Activated CD8-positive, alpha-beta memory T cell treated with anti-CD3 and anti-CD28 coated beads, Interleukin-2, amount 10 ng/mL, durations not matched to agents 7 days and 5 days (primary cell): ENCODE measurements around the gene UGCG. TPM values are rescaled to one million over a fixed set of nuclear protein-coding genes. Genes with fewer than 3 reads are reported as not detected.

Experiments
- ATAC-seq: fragments of 150-1000 bp; cut with Tn5 transposase; one replicate; pipeline ENCODE4 v1.10.0; 2021; ENCODE audit warnings: moderate library complexity
- CTCF ChIA-PET: fragments of 350-600 bp; sonication (Branson Sonifier 250); formaldehyde crosslinking; loops from one replicate; lab custom pipeline; 2021; ENCODE audit warnings: antibody characterized with exemption; lab: Charles Lee
- DNase-seq: peaks from one replicate; pipeline ENCODE4 v3.0.0-alpha.2; 2020
- H3K27ac Mint-ChIP-seq: one replicate; pipeline ENCODE4 v1.8.0; 2021; ENCODE audit warnings: mild to moderate bottlenecking, mixed read lengths
- H3K27me3 Mint-ChIP-seq: one replicate; pipeline ENCODE4 v1.8.0; 2021; ENCODE audit warnings: mixed read lengths
- H3K36me3 Mint-ChIP-seq: one replicate; pipeline ENCODE4 v1.8.0; 2021; ENCODE audit warnings: mild to moderate bottlenecking, mixed read lengths
- H3K4me1 Mint-ChIP-seq: one replicate; pipeline ENCODE4 v1.8.0; 2021; ENCODE audit warnings: mixed read lengths
- H3K4me3 Mint-ChIP-seq: one replicate; pipeline ENCODE4 v1.8.0; 2021; ENCODE audit warnings: mild to moderate bottlenecking, moderate library complexity, mixed read lengths
- H3K9me3 Mint-ChIP-seq: one replicate; pipeline ENCODE4 v1.8.0; 2022; ENCODE audit warnings: low read depth, mixed read lengths
- microRNA-seq: library from miRNA; unstranded; fragments of <30 nt; microRNA quantifications from one replicate; pipeline ENCODE4 v1.2.0, GENCODE V29; 2022
- total RNA-seq, 2 experiments: library from RNA; stranded (reverse); gene quantifications; one replicate each; pipeline ENCODE4 v1.2.3, GENCODE V29; 2021

Gene UGCG
- total RNA-seq, 2 experiments from 2014 or later, result 14.4 to 21.6 TPM

GRCh38 chr9:111969061-111969460 lies 72.4 kb downstream of the UGCG start:
- Mint-ChIP-seq H3K4me3 (no peak overlapping the region), H3K27ac (no peak overlapping the region), H3K4me1 (peaks cover 4% of the 10 kb centered on the region), H3K36me3 (no peaks in the 10 kb centered on the region), H3K9me3 (no peaks in the 10 kb centered on the region), H3K27me3 (peaks cover 3% of the 10 kb centered on the region)
- no peak for ATAC-seq
- no peak for DNase-seq
- CTCF ChIA-PET, result interaction anchor here (1.5 kb wide), 1 partner anchor 18 kb away, joined by 4 read pairs; no protein-coding TSS in a partner anchor

- Mint-ChIP-seq H3K9me3 (no peaks in the 10 kb centered on the region), H3K27me3 (peaks cover 3% of the 10 kb centered on the region), H3K36me3 (no peaks in the 10 kb centered on the region), H3K4me3 (no peak overlapping the region), H3K4me1 (peaks cover 4% of the 10 kb centered on the region), H3K27ac (no peak overlapping the region)
- CTCF ChIA-PET, result interaction anchor here (1.5 kb wide), 1 partner anchor 17 kb away, joined by 4 read pairs; no protein-coding TSS in a partner anchor
- no peak for ATAC-seq
- DNase-seq, result no peak
These were observed 73.0 kb downstream of the UGCG start for GRCh38 chr9:111969622-111970021.

GRCh38 chr9:111970827-111971226 lies 74.2 kb downstream of the UGCG start:
- H3K27ac Mint-ChIP-seq, result no peak overlapping the region
- peaks cover 3% of the 10 kb centered on the region for H3K27me3 Mint-ChIP-seq
- no peaks in the 10 kb centered on the region for H3K4me1 Mint-ChIP-seq
- no peaks in the 10 kb centered on the region for H3K36me3 Mint-ChIP-seq
- ATAC-seq (no peak), DNase-seq (no peak)
- H3K4me3 Mint-ChIP-seq, result no peak overlapping the region
- H3K9me3 Mint-ChIP-seq, result no peaks in the 10 kb centered on the region
- CTCF ChIA-PET, result no interaction called here

GRCh38 chr9:111974092-111974681 lies 77.6 kb downstream of the UGCG start:
- Mint-ChIP-seq H3K9me3 (no peaks in the 10 kb centered on the region), H3K4me1 (no peaks in the 10 kb centered on the region), H3K27me3 (peaks cover 3% of the 10 kb centered on the region), H3K27ac (no peak overlapping the region), H3K36me3 (no peaks in the 10 kb centered on the region), H3K4me3 (no peak overlapping the region)
- DNase-seq, result no peak
- ATAC-seq, result no peak
- CTCF ChIA-PET, result no interaction called here

- Mint-ChIP-seq H3K27me3 (peaks cover 6% of the 10 kb centered on the region), H3K9me3 (no peaks in the 10 kb centered on the region), H3K4me3 (no peak overlapping the region), H3K36me3 (no peaks in the 10 kb centered on the region), H3K4me1 (no peaks in the 10 kb centered on the region), H3K27ac (no peak overlapping the region)
- CTCF ChIA-PET, result interaction anchor here (0.7 kb wide), 1 partner anchor 21 kb away, joined by 4 read pairs; no protein-coding TSS in a partner anchor
- ATAC-seq, result peak; percentile 36
- no peak for DNase-seq
These were observed 79.1 kb downstream of the UGCG start for GRCh38 chr9:111975709-111976108.

- H3K27ac Mint-ChIP-seq, result no peak overlapping the region
- CTCF ChIA-PET, result no interaction called here
- peaks cover 9% of the 10 kb centered on the region for H3K4me1 Mint-ChIP-seq
- no peak for DNase-seq
- no peak overlapping the region for H3K4me3 Mint-ChIP-seq
- peaks cover 10% of the 10 kb centered on the region for H3K27me3 Mint-ChIP-seq
- H3K36me3 Mint-ChIP-seq, result no peaks in the 10 kb centered on the region
- H3K9me3 Mint-ChIP-seq, result no peaks in the 10 kb centered on the region
- no peak for ATAC-seq
These were observed 82.0 kb downstream of the UGCG start for GRCh38 chr9:111978616-111979015.

- DNase-seq, result no peak
- peaks cover 6% of the 10 kb centered on the region for H3K27me3 Mint-ChIP-seq
- H3K9me3 Mint-ChIP-seq, result no peaks in the 10 kb centered on the region
- no peaks in the 10 kb centered on the region for H3K36me3 Mint-ChIP-seq
- peaks cover 16% of the 10 kb centered on the region for H3K4me1 Mint-ChIP-seq
- ATAC-seq, result no peak
- CTCF ChIA-PET, result no interaction called here
- no peak overlapping the region for H3K27ac Mint-ChIP-seq
- no peak overlapping the region for H3K4me3 Mint-ChIP-seq
These were observed 82.9 kb downstream of the UGCG start for GRCh38 chr9:111979561-111979960.

GRCh38 chr9:111980398-111980797 lies 83.8 kb downstream of the UGCG start:
- peaks cover 6% of the 10 kb centered on the region for H3K27me3 Mint-ChIP-seq
- DNase-seq, result no peak
- CTCF ChIA-PET, result no interaction called here
- H3K4me3 Mint-ChIP-seq, result no peak overlapping the region
- H3K4me1 Mint-ChIP-seq, result peaks cover 25% of the 10 kb centered on the region
- no peak for ATAC-seq
- H3K27ac Mint-ChIP-seq, result no peak overlapping the region
- H3K9me3 Mint-ChIP-seq, result no peaks in the 10 kb centered on the region
- no peaks in the 10 kb centered on the region for H3K36me3 Mint-ChIP-seq

GRCh38 chr9:111983484-111983908 lies 86.9 kb downstream of the UGCG start:
- no peak overlapping the region for H3K4me3 Mint-ChIP-seq
- H3K27me3 Mint-ChIP-seq, result peaks cover 6% of the 10 kb centered on the region
- CTCF ChIA-PET, result no interaction called here
- H3K9me3 Mint-ChIP-seq, result no peaks in the 10 kb centered on the region
- ATAC-seq (peak; percentile 46), DNase-seq (no peak)
- H3K36me3 Mint-ChIP-seq, result peaks cover 3% of the 10 kb centered on the region
- peak overlapping the region; percentile 56 for H3K27ac Mint-ChIP-seq
- H3K4me1 Mint-ChIP-seq, result peaks cover 43% of the 10 kb centered on the region

GRCh38 chr9:111984086-111984802 lies 87.6 kb downstream of the UGCG start:
- no peak for ATAC-seq
- Mint-ChIP-seq H3K9me3 (no peaks in the 10 kb centered on the region), H3K4me3 (no peak overlapping the region), H3K36me3 (peaks cover 3% of the 10 kb centered on the region), H3K27ac (peak overlapping the region; percentile 56), H3K4me1 (peaks cover 43% of the 10 kb centered on the region), H3K27me3 (peaks cover 6% of the 10 kb centered on the region)
- DNase-seq, result no peak
- CTCF ChIA-PET, result interaction anchor here (0.6 kb wide), 1 partner anchor 41 kb away, joined by 4 read pairs; no protein-coding TSS in a partner anchor

Small RNA genes within 50 kb of the gene (microRNA-seq; reads per million reads assigned to microRNA genes)
- not detected for gene MIR4668

Other genes with a start within 250 kb of the UGCG start
- 10 to 100 TPM; 17.1 to 20.9 TPM for gene GNG10, start 235.2 kb upstream of the UGCG start, total RNA-seq
- not detected for gene SHOC1, start 101.9 kb upstream of the UGCG start, total RNA-seq